H9 (cell line): ENCODE results near the gene ASGR2. TPM values are rescaled to one million over a fixed set of nuclear protein-coding genes. Genes with fewer than 3 reads are reported as not detected.
"Not testable (repeated sequence)": the region's sequence is repeated elsewhere in the genome, so short reads cannot be mapped to it uniquely, and the experiment has no call there.

ENCODE experiments used
- DNase-seq: peaks from one replicate; pipeline ENCODE4 v3.0.0-alpha.2; 2017
- H2AFZ ChIP-seq: one replicate; pipeline ENCODE4 v1.6.1; 2013; ENCODE audit warnings: mild to moderate bottlenecking, low read length, control low read depth, moderate library complexity
- H2AK5ac ChIP-seq: 2 replicates; pipeline ENCODE4 v1.6.1; 2013; ENCODE audit warnings: low read length, control low read depth, mixed read lengths; ENCODE audit not compliant: insufficient read length
- H2BK120ac ChIP-seq: one replicate; pipeline ENCODE4 v1.6.1; 2013; ENCODE audit warnings: low read depth, mild to moderate bottlenecking, low read length, control low read depth, inconsistent platforms; ENCODE audit not compliant: poor library complexity, severe bottlenecking
- H2BK12ac ChIP-seq: 2 replicates; pipeline ENCODE4 v1.6.1; 2013; ENCODE audit warnings: low read length, control low read depth, mixed read lengths, low read depth; ENCODE audit not compliant: insufficient read length
- H2BK15ac ChIP-seq: 2 replicates; pipeline ENCODE4 v1.6.1; 2013; ENCODE audit warnings: low read depth, low read length, control low read depth
- H2BK20ac ChIP-seq: one replicate; pipeline ENCODE4 v1.6.1; 2013; ENCODE audit warnings: low read depth, mild to moderate bottlenecking, low read length, control low read depth, inconsistent platforms; ENCODE audit not compliant: poor library complexity, severe bottlenecking
- H2BK5ac ChIP-seq: 2 replicates; pipeline ENCODE4 v1.6.1; 2013; ENCODE audit warnings: low read length, control low read depth, mixed read lengths; ENCODE audit not compliant: insufficient read length
- H3K14ac ChIP-seq: 2 replicates; pipeline ENCODE4 v1.6.1; 2013; ENCODE audit warnings: low read length, control low read depth; ENCODE audit not compliant: insufficient read depth
- H3K18ac ChIP-seq: 2 replicates; pipeline ENCODE4 v1.6.1; 2013; ENCODE audit warnings: low read depth, mild to moderate bottlenecking, mixed read lengths, low read length, control low read depth; ENCODE audit not compliant: insufficient read length
- H3K23ac ChIP-seq: 2 replicates; pipeline ENCODE4 v1.6.1; 2013; ENCODE audit warnings: low read length, control low read depth, mixed read lengths, low read depth; ENCODE audit not compliant: insufficient read length
- H3K23me2 ChIP-seq: 2 replicates; pipeline ENCODE4 v1.6.1; 2013; ENCODE audit warnings: low read depth, mild to moderate bottlenecking, mixed read lengths, low read length, control low read depth; ENCODE audit not compliant: insufficient read length, poor library complexity, severe bottlenecking
- H3K27ac ChIP-seq: 2 replicates; pipeline ENCODE4 v1.5.1; 2013; ENCODE audit warnings: low read length, control low read depth, mixed read lengths, low read depth; ENCODE audit not compliant: insufficient read length
- H3K27me3 ChIP-seq: 2 replicates; pipeline ENCODE4 v1.6.1; 2013; ENCODE audit warnings: low read length, control low read depth, inconsistent platforms; ENCODE audit not compliant: insufficient read depth
- H3K4ac ChIP-seq: 2 replicates; pipeline ENCODE4 v1.6.1; 2013; ENCODE audit warnings: low read depth, mild to moderate bottlenecking, control low read depth, inconsistent platforms, low read length, moderate library complexity
- H3K4me1 ChIP-seq: 2 replicates; pipeline ENCODE4 v1.6.1; 2013; ENCODE audit warnings: low read length, control low read depth, inconsistent platforms; ENCODE audit not compliant: insufficient read depth
- H3K4me2 ChIP-seq: 2 replicates; pipeline ENCODE4 v1.6.1; 2013; ENCODE audit warnings: low read length, control low read depth, mixed read lengths; ENCODE audit not compliant: insufficient read length, insufficient read depth
- H3K56ac ChIP-seq: 2 replicates; pipeline ENCODE4 v1.6.1; 2013; ENCODE audit warnings: low read depth, mild to moderate bottlenecking, mixed read lengths, low read length, control low read depth; ENCODE audit not compliant: insufficient read length
- H3K79me1 ChIP-seq: 2 replicates; pipeline ENCODE4 v1.6.1; 2013; ENCODE audit warnings: low read depth, mild to moderate bottlenecking, moderate library complexity, low read length, control low read depth, inconsistent platforms; ENCODE audit not compliant: insufficient read depth, poor library complexity, severe bottlenecking
- H3K79me2 ChIP-seq: 2 replicates; pipeline ENCODE4 v1.6.1; 2013; ENCODE audit warnings: low read length, control low read depth, inconsistent platforms; ENCODE audit not compliant: insufficient read depth
- H3K9ac ChIP-seq: 2 replicates; pipeline ENCODE4 v1.6.1; 2013; ENCODE audit warnings: low read length, control low read depth, mixed read lengths; ENCODE audit not compliant: insufficient read length; ENCODE audit errors: extremely low read depth
- H3K9me3 ChIP-seq: one replicate; pipeline ENCODE4 v1.6.1; 2013; ENCODE audit warnings: low read depth, low read length, inconsistent platforms; ENCODE audit not compliant: control insufficient read depth
- H3T11ph ChIP-seq: one replicate; pipeline ENCODE4 v1.6.1; 2013; ENCODE audit warnings: mild to moderate bottlenecking, low read length, control low read depth, inconsistent platforms
- H4K20me1 ChIP-seq: one replicate; pipeline ENCODE4 v1.6.1; 2013; ENCODE audit not compliant: control insufficient read depth, insufficient read length, insufficient read depth
- H4K5ac ChIP-seq: 2 replicates; pipeline ENCODE4 v1.6.1; 2013; ENCODE audit warnings: low read depth, mild to moderate bottlenecking, mixed read lengths, low read length, control low read depth; ENCODE audit not compliant: insufficient read length
- H4K8ac ChIP-seq: replicated peaks from 2 replicates; pipeline ENCODE4 v1.6.1; 2013; ENCODE audit warnings: low read length, control low read depth, mixed read lengths, low read depth; ENCODE audit not compliant: insufficient read length
- H4K91ac ChIP-seq: 2 replicates; pipeline ENCODE4 v1.6.1; 2013; ENCODE audit warnings: low read depth, mild to moderate bottlenecking, moderate library complexity, mixed read lengths, low read length, control low read depth; ENCODE audit not compliant: insufficient read length
- H3K27ac Mint-ChIP-seq, 3 experiments: 2 replicates in 2 of 3; 3 replicates in 1 of 3; pipeline ENCODE4 v1.8.0; 2020 to 2021; ENCODE audit warnings: mixed read lengths in 3 of 3, mild to moderate bottlenecking in 1 of 3, moderate library complexity in 1 of 3
- H3K27me3 Mint-ChIP-seq: 2 replicates; pipeline ENCODE4 v1.8.0; 2021; ENCODE audit warnings: low read depth, mild to moderate bottlenecking, moderate library complexity, mixed read lengths
- H3K36me3 Mint-ChIP-seq, 3 experiments: 2 replicates in 2 of 3; 3 replicates in 1 of 3; pipeline ENCODE4 v1.8.0; 2020 to 2021; ENCODE audit warnings: low read depth in 3 of 3, mixed read lengths in 3 of 3; ENCODE audit not compliant: insufficient read depth in 1 of 3
- H3K4me1 Mint-ChIP-seq, 2 experiments: 2 replicates each; pipeline ENCODE4 v1.8.0; 2020; ENCODE audit warnings: mixed read lengths in 2 of 2
- H3K4me3 Mint-ChIP-seq, 2 experiments: 2 replicates in 1 of 2; 3 replicates in 1 of 2; pipeline ENCODE4 v1.8.0; 2020 to 2021; ENCODE audit warnings: mild to moderate bottlenecking in 2 of 2, mixed read lengths in 2 of 2, moderate library complexity in 1 of 2
- H3K9me3 Mint-ChIP-seq, 2 experiments: 2 replicates in 1 of 2; 3 replicates in 1 of 2; pipeline ENCODE4 v1.8.0; 2020; ENCODE audit warnings: mild to moderate bottlenecking in 2 of 2, mixed read lengths in 2 of 2, moderate library complexity in 1 of 2
- WGBS: extraction: QIAGEN DNeasy Blood & Tissue Kit; methylation state at CpG from one replicate; pipeline ENCODE4 v1.1.7; 2013; ENCODE audit warnings: missing lambda C conversion rate, low lambda C conversion rate, mixed read lengths; ENCODE audit not compliant: insufficient read length; ENCODE audit errors: extremely low coverage; 5-methylcytosine and 5-hydroxymethylcytosine counted together
- total RNA-seq: library from RNA; stranded (reverse); gene quantifications from 2 replicates; pipeline ENCODE4 v1.2.1, GENCODE V29; 2021
- TF ChIP-seq, protein P1 (sequence below): fragments of 200-600 bp; sonication (generic); conservative IDR thresholded peaks from 3 replicates; pipeline ENCODE4 v1.8.0; 2021; ENCODE audit warnings: antibody characterized with exemption, mild to moderate bottlenecking

The ASGR2 gene
- total RNA-seq, 1 experiment from 2014 or later, result not detected

DNA sequence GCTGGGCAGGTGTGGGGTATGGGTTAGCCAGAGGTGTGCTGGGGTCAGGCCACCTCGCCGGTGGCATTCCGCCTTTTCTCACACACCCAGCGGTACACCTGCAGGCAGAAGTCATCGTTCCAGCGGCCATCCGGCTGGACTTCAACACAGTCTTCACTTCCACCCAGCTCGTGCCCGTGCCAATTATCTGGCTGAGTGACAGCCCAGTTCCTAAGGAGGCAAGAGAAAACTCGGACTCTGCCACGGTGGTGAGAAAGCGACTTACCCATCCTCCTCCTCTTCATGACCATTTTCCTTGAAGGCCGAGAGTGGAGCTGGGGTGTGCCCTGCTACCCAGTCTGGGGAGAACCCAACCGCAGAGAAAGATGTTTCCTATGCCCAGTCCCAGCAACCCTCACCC, 13.1 kb downstream of the ASGR2 start:
- Histone ChIP-seq H3K56ac (no peak overlapping the region), H2AK5ac (no peak overlapping the region), H4K5ac (no peak overlapping the region), H3K9me3 (no peaks in the 10 kb centered on the region), H4K8ac (no peak overlapping the region), H3K14ac (no peak overlapping the region), H3K79me2 (no peaks in the 10 kb centered on the region), H2BK20ac (no peak overlapping the region), H2BK120ac (no peak overlapping the region), H3K4me1 (no peaks in the 10 kb centered on the region), H4K20me1 (no peaks in the 10 kb centered on the region), H2BK5ac (no peak overlapping the region), H3K23me2 (no peaks in the 10 kb centered on the region), H3K4ac (no peak overlapping the region), H2AFZ (no peak overlapping the region), H3K9ac (no peak overlapping the region), H3K4me2 (no peak overlapping the region), H3K27ac (no peak overlapping the region), H3K27me3 (no peaks in the 10 kb centered on the region), H3K18ac (no peak overlapping the region), H2BK12ac (no peak overlapping the region), H3K79me1 (no peaks in the 10 kb centered on the region), H2BK15ac (no peak overlapping the region), H3K23ac (no peak overlapping the region), H4K91ac (no peak overlapping the region), H3T11ph (no peak overlapping the region)
- no peak overlapping the region for H3K27ac Mint-ChIP-seq
- no peaks in the 10 kb centered on the region for H3K36me3 Mint-ChIP-seq
- peaks cover 17% of the 10 kb centered on the region for H3K27me3 Mint-ChIP-seq
- no peak overlapping the region; a peak in 1 of 5 replicates for H3K4me3 Mint-ChIP-seq
- no peak for DNase-seq
- TF ChIP-seq, protein P1, sequence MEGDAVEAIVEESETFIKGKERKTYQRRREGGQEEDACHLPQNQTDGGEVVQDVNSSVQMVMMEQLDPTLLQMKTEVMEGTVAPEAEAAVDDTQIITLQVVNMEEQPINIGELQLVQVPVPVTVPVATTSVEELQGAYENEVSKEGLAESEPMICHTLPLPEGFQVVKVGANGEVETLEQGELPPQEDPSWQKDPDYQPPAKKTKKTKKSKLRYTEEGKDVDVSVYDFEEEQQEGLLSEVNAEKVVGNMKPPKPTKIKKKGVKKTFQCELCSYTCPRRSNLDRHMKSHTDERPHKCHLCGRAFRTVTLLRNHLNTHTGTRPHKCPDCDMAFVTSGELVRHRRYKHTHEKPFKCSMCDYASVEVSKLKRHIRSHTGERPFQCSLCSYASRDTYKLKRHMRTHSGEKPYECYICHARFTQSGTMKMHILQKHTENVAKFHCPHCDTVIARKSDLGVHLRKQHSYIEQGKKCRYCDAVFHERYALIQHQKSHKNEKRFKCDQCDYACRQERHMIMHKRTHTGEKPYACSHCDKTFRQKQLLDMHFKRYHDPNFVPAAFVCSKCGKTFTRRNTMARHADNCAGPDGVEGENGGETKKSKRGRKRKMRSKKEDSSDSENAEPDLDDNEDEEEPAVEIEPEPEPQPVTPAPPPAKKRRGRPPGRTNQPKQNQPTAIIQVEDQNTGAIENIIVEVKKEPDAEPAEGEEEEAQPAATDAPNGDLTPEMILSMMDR, result no peak
- no peaks in the 10 kb centered on the region; a peak in 1 of 5 replicates for H3K9me3 Mint-ChIP-seq
- WGBS, result no CpG with 5 or more reads among the region's 14 CpGs
- H3K4me1 Mint-ChIP-seq, result no peaks in the 10 kb centered on the region

DNA sequence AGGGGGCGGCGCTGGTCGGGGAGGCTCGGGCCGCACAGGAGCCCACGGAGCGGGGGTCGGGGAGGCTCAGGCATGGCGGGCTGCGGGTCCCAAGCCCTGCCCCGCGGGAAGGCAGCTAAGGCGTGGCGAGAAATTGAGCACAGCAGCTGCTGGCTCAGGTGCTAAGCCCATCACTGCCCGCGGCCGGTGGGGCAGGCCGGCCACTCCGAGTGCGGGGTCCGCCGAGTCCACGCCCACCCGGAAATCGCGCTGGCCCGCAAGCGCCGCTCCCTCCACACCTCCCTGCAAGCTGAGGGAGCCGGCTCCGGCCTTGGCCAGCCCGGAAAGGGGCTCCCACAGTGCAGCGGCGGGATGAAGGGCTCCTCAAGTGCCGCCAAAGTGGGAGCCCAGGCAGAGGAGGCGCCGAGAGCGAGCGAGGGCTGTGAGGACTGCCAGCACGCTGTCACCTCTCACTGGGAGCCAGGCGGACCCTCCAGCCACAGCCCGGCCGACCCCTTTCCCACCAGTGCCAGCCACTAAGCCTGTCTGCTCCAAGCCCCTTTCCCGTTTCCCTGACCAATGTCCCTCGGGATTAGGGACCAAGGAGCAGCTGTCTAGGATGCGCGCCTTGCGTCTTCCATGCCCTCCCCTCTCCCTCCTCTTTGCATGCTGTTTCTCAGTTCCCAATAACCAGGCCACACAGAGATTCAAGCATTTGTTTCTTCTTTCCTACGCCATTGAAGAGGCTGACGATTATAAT, 13.8 kb downstream of the ASGR2 start:
- not testable (repeated sequence) for H3K9me3 Mint-ChIP-seq, H3K56ac ChIP-seq, H3K36me3 Mint-ChIP-seq, H4K20me1 ChIP-seq, H2AK5ac ChIP-seq, H2BK12ac ChIP-seq, H3K4me1 ChIP-seq, H3K14ac ChIP-seq, H3K9ac ChIP-seq, H4K8ac ChIP-seq, H3K79me1 ChIP-seq, H3K27ac Mint-ChIP-seq, H3T11ph ChIP-seq, H2BK120ac ChIP-seq, H3K9me3 ChIP-seq, H3K4me2 ChIP-seq, H3K27me3 ChIP-seq, H3K79me2 ChIP-seq, H3K27ac ChIP-seq, H3K4ac ChIP-seq, H2BK15ac ChIP-seq, H2BK5ac ChIP-seq, H2AFZ ChIP-seq, DNase-seq, H3K4me3 Mint-ChIP-seq, H3K23me2 ChIP-seq, H4K5ac ChIP-seq, H3K23ac ChIP-seq, H2BK20ac ChIP-seq, H3K4me1 Mint-ChIP-seq, H3K18ac ChIP-seq, H4K91ac ChIP-seq
- WGBS, result no CpG with 5 or more reads among the region's 50 CpGs
- peaks cover 17% of the 10 kb centered on the region for H3K27me3 Mint-ChIP-seq
